Tibial artery (tissue), 4 donors: ENCODE data around the gene RPS6KA3.
"Not testable (repeated sequence)": the region's sequence is repeated elsewhere in the genome, so short reads cannot be mapped to it uniquely, and the experiment has no call there.

Experiments used
- DNase-seq, 2 donors: peaks; one replicate each; pipeline ENCODE4 v3.0.0-alpha.2; 2019
- H3K27ac ChIP-seq, 2 donors: fragments of 200-600 bp; sonication (generic) in 1 of 2; 1 replicate in 1 of 2; 2 replicates in 1 of 2; pipeline ENCODE4 v1.5.1; 2018 to 2019; ENCODE audit warnings: mild to moderate bottlenecking in 1 of 2
- H3K27me3 ChIP-seq, 2 donors: fragments of 200-600 bp; sonication (generic) in 1 of 2; one replicate each; pipeline versions ENCODE4 v1.5.1 to v1.6.0; 2016 to 2019
- H3K36me3 ChIP-seq, 3 donors: fragments of 200-600 bp; sonication (generic) in 2 of 3; one replicate each; pipeline ENCODE4 v1.5.1; 2016 to 2019; ENCODE audit warnings: mild to moderate bottlenecking in 2 of 3
- H3K4me1 ChIP-seq, 4 donors: fragments of 200-600 bp; sonication (generic) in 2 of 4; 1 replicate in 3 of 4; 2 replicates in 1 of 4; pipeline ENCODE4 v1.5.1; 2016 to 2019
- H3K4me3 ChIP-seq, 2 donors: fragments of 200-600 bp; sonication (generic) in 1 of 2; 1 replicate in 1 of 2; 2 replicates in 1 of 2; pipeline ENCODE4 v1.5.1; 2018 to 2019; ENCODE audit warnings: mild to moderate bottlenecking in 2 of 2
- H3K9me3 ChIP-seq, 3 donors: fragments of 200-600 bp; sonication (generic) in 1 of 3; one replicate each; pipeline ENCODE4 v1.5.1; 2016 to 2019
- intact Hi-C: fragments of 100-400 bp; cut with DNase I; formaldehyde crosslinking; loops from one replicate; pipeline ENCODE4 v1.15.0; 2023; ENCODE audit warnings: low total_unique reads
- TF ChIP-seq, protein P1 (sequence below), 2 experiments: fragments of 200-600 bp in 1 of 2; fragments of 450-650 bp in 1 of 2; IDR thresholded peaks; one replicate each; pipeline ENCODE4 v1.5.1; 2017 to 2019; ENCODE audit warnings: antibody characterized with exemption in 2 of 2, mild to moderate bottlenecking in 1 of 2, moderate library complexity in 1 of 2

The RPS6KA3 gene

GRCh38 chrX:20253232-20253543 is 13.5 kb downstream of the RPS6KA3 start:
- no peaks in the 10 kb centered on the region for H3K27me3 ChIP-seq
- no peak for DNase-seq
- no peaks in the 10 kb centered on the region for H3K9me3 ChIP-seq
- TF ChIP-seq, protein P1, sequence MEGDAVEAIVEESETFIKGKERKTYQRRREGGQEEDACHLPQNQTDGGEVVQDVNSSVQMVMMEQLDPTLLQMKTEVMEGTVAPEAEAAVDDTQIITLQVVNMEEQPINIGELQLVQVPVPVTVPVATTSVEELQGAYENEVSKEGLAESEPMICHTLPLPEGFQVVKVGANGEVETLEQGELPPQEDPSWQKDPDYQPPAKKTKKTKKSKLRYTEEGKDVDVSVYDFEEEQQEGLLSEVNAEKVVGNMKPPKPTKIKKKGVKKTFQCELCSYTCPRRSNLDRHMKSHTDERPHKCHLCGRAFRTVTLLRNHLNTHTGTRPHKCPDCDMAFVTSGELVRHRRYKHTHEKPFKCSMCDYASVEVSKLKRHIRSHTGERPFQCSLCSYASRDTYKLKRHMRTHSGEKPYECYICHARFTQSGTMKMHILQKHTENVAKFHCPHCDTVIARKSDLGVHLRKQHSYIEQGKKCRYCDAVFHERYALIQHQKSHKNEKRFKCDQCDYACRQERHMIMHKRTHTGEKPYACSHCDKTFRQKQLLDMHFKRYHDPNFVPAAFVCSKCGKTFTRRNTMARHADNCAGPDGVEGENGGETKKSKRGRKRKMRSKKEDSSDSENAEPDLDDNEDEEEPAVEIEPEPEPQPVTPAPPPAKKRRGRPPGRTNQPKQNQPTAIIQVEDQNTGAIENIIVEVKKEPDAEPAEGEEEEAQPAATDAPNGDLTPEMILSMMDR (IDR thresholded peaks at IDR 0.05) = no peak
- no peak overlapping the region for H3K27ac ChIP-seq
- intact Hi-C loops = no loop called here
- H3K36me3 ChIP-seq = no peaks in the 10 kb centered on the region
- H3K4me1 ChIP-seq = no peaks in the 10 kb centered on the region
- H3K4me3 ChIP-seq = no peak overlapping the region

DNA sequence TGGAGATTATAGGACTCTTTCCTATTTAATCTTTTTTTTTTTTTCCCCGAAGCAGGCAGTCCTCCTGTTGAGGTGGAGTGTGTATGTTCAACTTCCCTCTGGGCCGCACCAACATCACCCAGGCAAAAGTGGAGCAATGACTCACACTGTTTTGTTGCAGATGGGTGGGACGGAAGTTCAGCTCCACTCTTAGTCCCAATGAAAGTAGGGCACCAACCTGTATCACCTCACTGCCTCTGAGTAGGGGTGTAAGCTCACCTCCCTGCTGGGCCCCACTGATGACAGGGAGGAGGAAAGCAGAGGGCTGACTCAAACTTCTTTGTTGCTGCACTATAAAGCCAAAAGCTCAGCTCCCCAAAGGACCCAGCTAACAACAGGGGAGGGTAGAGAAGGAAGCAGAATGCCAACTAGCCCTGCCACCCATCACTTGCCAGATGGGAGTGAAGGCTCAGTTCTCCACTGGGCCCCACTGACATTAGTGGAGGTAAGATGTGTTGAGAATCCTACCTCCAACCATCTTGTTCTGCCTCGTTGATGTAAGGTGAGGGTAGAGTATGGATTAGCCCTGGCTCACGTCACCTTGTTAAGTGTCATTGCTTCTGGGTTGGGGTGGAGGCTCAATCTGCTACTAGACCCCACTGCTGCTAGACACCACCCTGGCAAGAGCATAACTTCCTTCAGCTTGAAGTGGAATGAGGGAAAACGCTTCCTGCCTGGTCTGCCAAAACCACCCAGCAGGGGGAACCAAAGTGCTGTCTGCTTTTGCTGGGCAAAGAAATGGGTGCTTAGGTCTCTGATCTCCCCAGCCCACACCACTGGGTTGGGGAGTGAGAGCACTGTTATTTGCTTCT is 14.1 kb downstream of the RPS6KA3 start:
- intact Hi-C loops = no loop called here
- no peaks in the 10 kb centered on the region for H3K4me1 ChIP-seq

DNA sequence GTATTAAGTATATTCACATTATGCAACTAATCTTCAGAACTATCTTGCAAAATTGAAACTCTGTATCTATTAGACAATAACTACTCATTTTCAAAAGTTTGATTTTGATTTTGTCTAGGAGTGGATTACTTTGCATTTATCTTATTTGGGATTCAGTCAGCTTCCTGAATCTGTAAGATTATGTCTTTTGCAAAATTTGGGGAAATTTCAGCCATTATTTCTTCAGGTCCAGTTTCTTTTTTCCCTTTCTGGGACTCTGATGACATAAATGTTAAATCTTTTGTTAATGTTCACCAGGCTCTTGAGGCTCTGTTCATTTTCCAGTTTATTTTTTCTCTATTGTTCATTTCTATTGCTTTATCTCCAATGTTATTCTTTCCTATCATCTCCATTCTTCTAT is 15.0 kb downstream of the RPS6KA3 start:
- intact Hi-C loops = no loop called here
- H3K9me3 ChIP-seq = no peaks in the 10 kb centered on the region
- no peak overlapping the region for H3K27ac ChIP-seq
- DNase-seq = no peak
- H3K36me3 ChIP-seq = no peaks in the 10 kb centered on the region
- no peaks in the 10 kb centered on the region for H3K27me3 ChIP-seq
- H3K4me3 ChIP-seq = no peak overlapping the region
- TF ChIP-seq, protein P1 (IDR thresholded peaks at IDR 0.05) = no peak
- H3K4me1 ChIP-seq = no peaks in the 10 kb centered on the region

More for the DNA sequence above, 14.1 kb downstream of the RPS6KA3 start:
- TF ChIP-seq, protein P1 (IDR thresholded peaks at IDR 0.05) = peak in 1 of 2 experiments; percentile 38
- no peak overlapping the region for H3K4me3 ChIP-seq
- H3K27ac ChIP-seq = no peak overlapping the region
- H3K9me3 ChIP-seq = no peaks in the 10 kb centered on the region
- no peaks in the 10 kb centered on the region for H3K36me3 ChIP-seq
- no peaks in the 10 kb centered on the region for H3K27me3 ChIP-seq
- peak; percentile 25 to 64 for DNase-seq

DNA sequence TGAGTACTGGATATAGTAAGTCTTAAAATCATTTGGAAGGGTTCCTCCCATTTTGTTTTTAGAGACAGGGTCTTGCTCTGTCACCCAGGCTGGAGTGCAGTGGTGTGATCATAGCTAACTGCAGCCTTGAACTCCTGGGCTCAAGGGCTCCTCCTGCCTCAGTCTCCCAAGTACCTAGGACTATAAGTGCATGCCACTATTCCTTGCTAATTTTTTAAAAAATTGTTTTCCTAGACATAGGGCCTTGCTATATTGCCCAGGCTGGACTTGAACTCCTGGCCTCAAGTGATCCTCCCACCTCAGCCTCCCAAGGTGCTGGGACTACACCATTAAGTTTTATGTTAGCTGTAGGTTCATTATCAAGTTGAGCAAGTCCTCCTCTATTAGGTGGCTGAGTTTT is 16.6 kb downstream of the RPS6KA3 start:
- H3K27ac ChIP-seq, intact Hi-C loops, H3K4me1 ChIP-seq, H3K27me3 ChIP-seq, H3K36me3 ChIP-seq, DNase-seq, H3K9me3 ChIP-seq, H3K4me3 ChIP-seq: not testable (repeated sequence)

GRCh38 chrX:20248592-20249192 is 18.0 kb downstream of the RPS6KA3 start:
- intact Hi-C loops = no loop called here
- Histone ChIP-seq H3K4me1 (no peaks in the 10 kb centered on the region), H3K27me3 (no peaks in the 10 kb centered on the region), H3K27ac (no peak overlapping the region), H3K36me3 (no peaks in the 10 kb centered on the region), H3K4me3 (no peak overlapping the region), H3K9me3 (no peaks in the 10 kb centered on the region)
- DNase-seq = no peak
- TF ChIP-seq, protein P1 (IDR thresholded peaks at IDR 0.05) = no peak

DNA sequence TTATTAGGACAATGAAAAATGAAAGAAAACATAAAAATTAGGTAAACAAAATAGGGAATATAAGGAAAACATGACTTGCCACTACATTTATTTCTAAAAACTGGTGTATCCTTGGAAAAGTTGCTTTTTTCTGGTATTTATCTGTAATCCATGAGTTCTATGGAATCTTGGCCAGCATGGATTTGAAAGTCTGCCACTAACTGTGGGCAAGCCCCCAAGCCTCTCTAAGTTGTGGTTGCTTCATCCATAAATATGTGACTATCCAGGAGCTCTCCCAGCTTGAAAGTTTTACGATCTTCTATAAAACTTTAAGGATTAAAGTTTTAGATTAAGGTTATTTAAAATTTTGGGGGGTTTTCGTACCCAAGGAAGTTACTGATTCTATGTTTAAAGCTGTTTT is 21.8 kb downstream of the RPS6KA3 start:
- H3K27me3 ChIP-seq = no peaks in the 10 kb centered on the region
- no peaks in the 10 kb centered on the region for H3K36me3 ChIP-seq
- H3K9me3 ChIP-seq = no peaks in the 10 kb centered on the region
- no peak overlapping the region for H3K27ac ChIP-seq
- intact Hi-C loops = no loop called here
- no peak overlapping the region for H3K4me3 ChIP-seq
- no peak for DNase-seq
- TF ChIP-seq, protein P1 (IDR thresholded peaks at IDR 0.05) = no peak
- no peaks in the 10 kb centered on the region for H3K4me1 ChIP-seq
